ENCODE data around the gene SCFD2. TPM values are rescaled to one million over a fixed set of nuclear protein-coding genes. Genes with fewer than 3 reads are reported as not detected.

SCFD2 gene
- polyA plus RNA-seq, 3 donors = 4.1 to 8.2 (median 8.1) TPM

DNA sequence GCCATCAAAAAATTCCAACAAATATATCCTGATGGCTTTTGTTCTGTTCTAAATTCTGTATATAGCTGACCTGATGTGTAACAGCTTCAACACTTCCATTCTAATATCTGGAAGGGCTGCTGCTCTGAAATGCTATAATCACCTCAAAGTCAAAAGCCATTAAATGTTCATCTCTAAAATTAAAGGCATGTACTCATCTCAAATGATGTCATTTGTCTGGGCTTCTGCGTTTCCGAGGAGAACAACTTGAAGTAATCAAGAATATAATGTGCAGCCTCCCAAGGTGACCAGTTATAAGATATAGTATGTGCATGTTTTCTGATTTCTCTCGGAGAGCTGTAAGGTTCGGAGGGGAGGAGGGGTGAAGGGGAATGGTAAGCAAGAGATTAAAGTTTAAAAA lies 237.6 kb downstream of the SCFD2 start:
- 69 to 76% (median 69%) methylated on average over 4 of the region's 4 CpGs for WGBS, 3 donors

DNA sequence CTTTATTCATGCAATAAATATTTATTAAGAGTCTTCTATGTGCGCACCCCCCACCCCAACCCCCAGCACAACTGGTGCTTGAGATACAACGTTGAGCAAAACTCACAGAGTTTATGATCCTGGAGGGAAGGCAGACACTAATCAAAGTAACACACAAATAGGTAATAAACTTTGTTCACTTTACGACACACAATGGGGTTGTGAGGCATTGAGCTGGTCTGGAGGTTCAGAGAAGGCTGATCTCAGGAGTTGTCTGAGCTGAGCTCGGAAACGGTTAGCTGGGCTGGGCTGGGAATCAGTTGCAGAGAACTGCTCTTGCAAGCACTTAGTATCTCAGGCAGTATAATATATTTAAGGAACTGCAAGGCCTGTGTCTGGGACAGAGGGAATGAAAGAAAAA lies 238.5 kb downstream of the SCFD2 start:
- 84 to 92% (median 91%) methylated on average over 5 of the region's 5 CpGs for WGBS, 3 donors
- H3K27ac ChIP-seq (ENCODE audit: low read depth, low read length) = no peak overlapping the region

More for the DNA sequence above, 237.6 kb downstream of the SCFD2 start:
- H3K27ac ChIP-seq (ENCODE audit: low read depth, low read length) = no peak overlapping the region

DNA sequence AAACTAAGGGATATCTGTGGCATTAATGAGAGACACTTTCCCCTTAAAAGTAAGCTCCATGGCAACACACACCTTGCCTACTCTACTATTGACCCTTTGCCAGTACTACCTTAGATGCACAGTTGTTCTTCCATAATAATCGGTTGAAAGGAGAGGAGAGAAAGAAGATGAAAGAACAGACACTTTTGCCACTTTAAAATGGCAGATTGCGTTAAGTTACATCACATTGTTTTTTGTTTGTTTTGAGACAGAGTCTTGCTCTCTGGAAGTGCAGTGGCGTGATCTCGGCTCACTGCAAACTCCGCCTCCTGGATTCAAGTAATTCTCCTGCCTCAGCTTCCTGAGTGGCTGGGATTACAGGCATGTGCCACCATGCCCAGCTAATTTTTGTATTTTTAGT lies 239.8 kb downstream of the SCFD2 start:
- H3K27ac ChIP-seq (ENCODE audit: low read depth, low read length) = no peak overlapping the region
- WGBS, 3 donors = 95 to 99% (median 98%) methylated on average over 5 of the region's 5 CpGs

DNA sequence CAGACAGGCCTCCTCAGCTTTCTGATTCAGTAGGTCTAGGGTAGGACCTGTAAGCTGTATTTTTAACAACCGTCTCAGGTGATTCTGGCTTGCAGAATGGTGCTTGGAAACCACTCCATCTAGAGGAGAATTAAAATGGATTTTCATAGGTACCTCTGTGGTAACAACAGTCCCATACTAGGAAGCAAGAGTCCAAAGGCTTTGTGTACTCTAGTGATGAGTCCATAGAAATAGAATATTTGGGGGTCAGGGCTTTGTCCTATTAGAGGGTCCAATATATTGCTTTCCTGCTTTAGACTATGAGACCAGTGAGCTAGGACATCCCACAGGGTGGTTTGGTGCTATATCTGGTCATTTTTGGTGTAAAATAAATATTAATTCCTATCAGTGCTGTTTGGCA lies 242.0 kb downstream of the SCFD2 start:
- 90 to 97% (median 92%) methylated on average over 1 of the region's 1 CpG for WGBS, 3 donors
- H3K27ac ChIP-seq (ENCODE audit: low read depth, low read length) = no peak overlapping the region

DNA sequence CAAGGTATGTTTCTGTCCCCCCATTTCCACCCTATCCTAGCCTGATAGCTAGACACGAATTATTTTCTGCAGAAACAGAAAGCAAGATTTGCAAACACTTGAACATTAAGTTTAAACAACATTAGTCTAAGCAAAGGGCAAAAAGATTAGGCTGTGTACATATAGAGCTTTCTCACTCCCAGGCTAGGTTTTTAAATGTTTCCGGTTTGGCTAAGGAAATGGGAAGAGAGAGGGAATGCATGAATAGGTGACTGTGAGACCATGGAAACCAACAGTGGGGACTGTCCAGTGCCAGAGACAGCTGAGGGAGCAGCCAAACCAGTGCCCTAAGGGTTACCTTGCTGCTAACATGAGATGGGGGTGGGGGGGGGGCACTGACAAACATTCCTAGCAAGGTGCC lies 242.7 kb downstream of the SCFD2 start:
- WGBS, 3 donors = 30 to 80% (median 76%) methylated on average over 2 of the region's 2 CpGs
- no peak overlapping the region for H3K27ac ChIP-seq (ENCODE audit: low read depth, low read length)

DNA sequence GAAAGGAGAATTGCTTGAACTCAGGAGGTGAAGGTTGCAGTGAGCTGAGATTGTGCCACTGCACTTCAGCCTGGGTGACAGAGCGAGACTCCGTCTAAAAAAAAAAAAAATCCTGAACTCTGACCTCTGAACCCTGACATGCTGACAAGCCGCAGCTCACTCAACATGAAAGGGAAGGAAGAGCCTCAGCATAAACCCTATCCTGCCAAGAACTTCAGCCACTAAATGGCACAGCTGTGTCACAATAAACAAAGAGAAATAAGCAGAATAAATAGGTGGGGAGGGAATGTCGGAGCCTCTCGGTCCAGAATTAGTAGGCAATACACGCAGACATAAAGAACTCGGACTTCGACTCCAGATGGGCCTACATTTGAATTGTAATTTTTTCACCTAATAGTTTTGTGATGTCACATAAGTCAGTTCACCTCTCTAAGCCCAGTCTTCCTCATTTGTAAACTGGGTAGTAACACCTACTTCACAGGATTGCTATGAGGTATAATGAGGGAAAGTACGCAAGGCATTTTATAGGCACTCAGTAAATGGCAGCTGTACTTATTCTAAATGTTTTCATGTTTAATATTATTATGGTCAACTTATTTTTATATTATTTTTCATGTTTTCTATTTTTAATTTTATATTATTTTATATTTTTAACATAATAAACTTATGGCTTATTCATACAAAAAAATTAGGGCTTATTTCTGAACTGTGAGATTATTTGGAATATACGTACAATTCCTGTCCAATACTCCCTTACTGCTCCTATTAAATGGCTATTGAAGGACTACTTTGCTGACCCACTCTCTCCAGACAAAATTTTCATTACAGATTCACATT lies 243.4 kb downstream of the SCFD2 start:
- no peak overlapping the region for H3K27ac ChIP-seq (ENCODE audit: low read depth, low read length)
- WGBS, 3 donors = 70 to 85% (median 80%) methylated on average over 10 of the region's 10 CpGs

DNA sequence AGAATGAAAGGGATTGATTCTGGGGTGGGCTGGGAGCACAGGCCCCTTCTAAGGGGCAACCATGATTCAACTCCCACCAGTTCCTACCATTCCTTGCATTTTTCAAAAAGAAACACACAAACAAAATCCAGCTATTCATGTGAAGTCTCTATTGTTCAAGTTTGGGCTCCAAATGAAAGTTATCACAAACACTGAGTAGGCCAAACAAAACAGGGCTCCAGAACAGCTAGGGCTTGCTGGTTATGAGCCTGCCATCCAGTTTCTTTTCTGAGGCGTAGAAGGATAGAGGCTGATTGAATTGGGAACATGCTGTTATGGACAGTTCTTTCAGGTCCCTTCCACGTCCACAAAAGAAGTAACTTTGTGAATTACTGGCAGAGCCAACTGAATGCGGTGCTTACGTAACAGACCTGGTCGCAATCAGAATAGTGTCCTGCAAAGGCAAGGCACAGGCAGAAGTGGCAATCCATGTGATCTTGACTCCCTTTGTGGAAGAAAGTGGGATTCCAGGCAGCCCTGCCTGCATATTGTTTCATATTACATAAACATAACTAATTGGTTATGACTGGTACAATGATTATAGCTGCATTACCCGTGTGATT lies 244.5 kb downstream of the SCFD2 start:
- WGBS, 3 donors = 76 to 83% (median 81%) methylated on average over 6 of the region's 6 CpGs
- H3K27ac ChIP-seq (ENCODE audit: low read depth, low read length) = no peak overlapping the region

DNA sequence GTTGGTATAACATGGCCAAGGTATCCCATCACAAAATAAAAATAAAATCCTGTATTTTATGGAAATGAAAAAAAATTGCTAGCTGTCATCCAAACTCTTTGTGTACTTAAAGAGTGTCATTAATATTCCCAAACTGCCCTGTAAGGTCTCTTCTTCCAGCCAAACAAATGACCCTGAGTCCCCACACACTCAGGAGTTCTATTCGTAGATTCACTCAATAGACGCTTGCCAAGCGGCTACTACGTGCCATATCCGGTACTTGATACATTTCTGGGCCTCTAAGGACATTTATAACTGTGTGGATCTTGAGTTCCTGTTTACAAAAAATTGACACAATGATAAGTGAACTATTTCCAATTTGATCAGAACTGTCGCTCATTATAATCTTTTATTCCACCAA lies 245.1 kb downstream of the SCFD2 start:
- WGBS, 3 donors = 58 to 88% (median 66%) methylated on average over 6 of the region's 6 CpGs
- no peak overlapping the region for H3K27ac ChIP-seq (ENCODE audit: low read depth, low read length)

DNA sequence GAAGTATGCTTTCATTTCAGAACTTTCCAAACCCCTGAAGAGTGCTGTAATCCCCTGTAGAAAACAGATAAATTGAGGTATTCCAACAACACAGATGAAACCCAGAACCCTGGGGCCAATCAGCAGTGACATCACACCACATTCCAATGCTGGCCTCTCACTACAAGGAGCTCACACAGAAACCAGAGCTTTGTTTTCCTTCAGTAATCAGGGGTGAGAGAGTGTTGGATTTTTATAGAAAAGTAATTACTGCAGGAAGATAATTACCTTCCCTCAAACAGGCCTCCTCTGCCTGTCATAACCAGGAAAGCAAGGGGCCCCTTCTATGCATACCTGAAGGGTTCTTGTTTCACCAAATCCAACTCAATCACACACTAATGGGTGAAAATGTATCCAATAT lies 246.2 kb downstream of the SCFD2 start:
- no peak overlapping the region for H3K27ac ChIP-seq (ENCODE audit: low read depth, low read length)

DNA sequence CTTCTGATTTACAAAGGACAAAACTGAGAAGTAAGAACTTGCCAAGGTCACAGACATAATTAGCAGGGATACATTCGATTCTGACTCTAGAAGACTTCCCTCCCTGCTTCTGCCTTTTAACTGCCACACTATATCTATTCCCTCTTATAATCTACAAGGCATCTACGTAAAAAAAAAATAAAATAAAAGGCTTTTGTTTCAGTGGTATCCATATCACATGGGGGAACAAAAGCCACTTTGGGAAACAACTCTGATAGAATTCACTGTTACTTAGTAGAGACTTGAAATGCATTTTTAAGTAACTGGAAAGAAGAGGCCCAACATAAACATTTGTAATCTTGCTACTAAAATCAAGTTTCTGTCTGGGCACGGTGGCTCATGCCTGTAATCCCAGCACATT lies 247.2 kb downstream of the SCFD2 start:
- WGBS, 3 donors = 61 to 82% (median 80%) methylated on average over 3 of the region's 3 CpGs
- no peak overlapping the region for H3K27ac ChIP-seq (ENCODE audit: low read depth, low read length)

DNA sequence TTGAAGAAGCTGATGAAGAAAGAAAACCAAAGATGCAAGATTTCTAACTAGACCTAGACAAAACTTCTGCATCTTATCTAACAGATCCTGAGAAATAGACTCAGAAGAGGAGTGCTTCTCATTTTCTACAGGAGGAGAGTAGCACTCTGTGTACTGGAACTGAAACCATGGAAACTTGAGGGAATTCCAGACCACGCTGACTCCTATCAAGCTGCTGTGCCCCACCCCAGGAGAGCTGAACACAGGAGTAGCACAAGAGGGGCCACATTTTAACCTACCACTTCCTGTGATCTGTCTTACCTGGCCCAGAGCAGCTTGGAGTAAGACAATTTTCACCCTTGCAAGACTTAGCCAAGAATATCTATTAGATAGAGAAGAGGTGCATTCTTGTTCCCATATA lies 248.9 kb downstream of the SCFD2 start:
- no peak overlapping the region for H3K27ac ChIP-seq (ENCODE audit: low read depth, low read length)
- WGBS, 3 donors = 54 to 95% (median 58%) methylated on average over 1 of the region's 1 CpG

DNA sequence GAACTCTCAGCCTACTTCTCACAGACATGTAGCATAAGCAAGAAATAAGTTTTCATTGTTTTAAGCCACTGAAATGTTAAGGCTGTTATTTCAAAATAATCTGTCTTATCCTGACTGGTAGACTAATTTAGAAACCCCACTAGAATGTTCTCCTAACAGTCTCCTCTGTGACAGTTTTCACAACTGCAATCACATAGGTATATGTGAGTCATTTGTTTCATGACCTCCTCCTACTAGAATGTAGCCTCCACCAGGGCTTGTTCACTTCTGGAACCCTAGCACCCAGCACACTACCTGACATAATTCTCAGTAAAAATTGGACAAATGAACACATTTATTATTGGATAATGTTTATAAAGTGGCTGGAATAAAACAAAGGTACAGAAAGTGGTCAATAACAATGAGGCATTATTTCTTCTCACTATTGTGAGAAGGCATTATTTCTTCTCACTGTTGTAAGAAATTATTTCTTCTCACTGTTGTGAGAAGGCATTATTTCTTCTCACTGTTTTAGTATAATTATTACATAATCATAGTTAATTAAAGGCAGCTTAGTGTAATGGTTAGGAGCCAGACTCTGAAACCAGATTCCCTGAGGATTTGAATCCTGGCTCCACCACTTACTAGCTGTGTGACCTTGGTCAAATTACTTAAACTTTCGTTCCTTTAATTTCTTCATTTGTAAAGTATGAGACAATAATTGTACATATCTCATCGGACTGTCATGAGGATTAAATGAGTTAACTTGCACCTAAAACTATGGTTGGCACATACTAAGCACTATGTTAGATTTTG lies 252.2 kb downstream of the SCFD2 start:
- H3K27ac ChIP-seq (ENCODE audit: low read depth, low read length) = no peak overlapping the region
- 58 to 71% (median 60%) methylated on average over 2 of the region's 2 CpGs for WGBS, 3 donors

DNA sequence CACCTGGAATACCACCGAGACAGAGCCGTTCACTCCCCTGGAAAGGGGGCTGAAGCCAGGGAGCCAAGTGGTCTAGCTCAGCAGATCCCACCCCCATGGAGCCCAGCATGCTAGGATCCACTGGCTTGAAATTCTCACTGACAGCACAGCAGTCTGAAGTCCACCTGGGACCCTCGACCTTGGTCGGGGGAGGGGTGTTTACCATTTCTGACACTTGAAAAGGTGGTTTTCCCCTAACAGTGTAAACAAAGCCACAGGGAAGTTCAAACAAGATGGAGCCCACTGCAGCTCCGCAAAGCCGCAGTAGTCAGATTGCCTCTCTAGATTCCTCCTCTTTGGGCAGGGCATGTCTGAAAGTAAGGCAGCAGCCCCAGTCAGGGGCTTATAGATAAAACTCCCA lies 260.5 kb downstream of the SCFD2 start:
- H3K27ac ChIP-seq (ENCODE audit: low read depth, low read length) = no peak overlapping the region
- WGBS, 3 donors = 50 to 86% (median 83%) methylated on average over 6 of the region's 6 CpGs

DNA sequence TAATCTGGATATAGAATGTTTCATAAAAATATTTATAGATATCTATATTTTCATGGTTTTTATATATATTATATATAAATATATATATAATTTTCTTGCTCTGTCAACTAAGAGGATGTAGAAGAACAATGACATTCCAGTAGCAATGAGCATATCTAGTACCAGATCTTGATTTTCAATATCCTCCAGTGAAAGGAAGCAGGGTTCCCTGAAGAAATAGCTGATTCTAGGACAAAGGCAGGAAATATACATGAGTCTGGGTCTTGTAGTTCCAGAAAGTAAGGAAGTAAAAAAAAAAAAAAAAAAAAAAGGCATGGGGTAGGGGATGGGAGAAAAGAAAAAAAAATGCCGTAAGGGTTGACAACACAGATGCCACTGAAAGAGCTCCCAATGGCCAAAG lies 262.4 kb downstream of the SCFD2 start:
- WGBS, 3 donors = 75 to 93% (median 86%) methylated on average over 1 of the region's 1 CpG
- no peak overlapping the region for H3K27ac ChIP-seq (ENCODE audit: low read depth, low read length)

DNA sequence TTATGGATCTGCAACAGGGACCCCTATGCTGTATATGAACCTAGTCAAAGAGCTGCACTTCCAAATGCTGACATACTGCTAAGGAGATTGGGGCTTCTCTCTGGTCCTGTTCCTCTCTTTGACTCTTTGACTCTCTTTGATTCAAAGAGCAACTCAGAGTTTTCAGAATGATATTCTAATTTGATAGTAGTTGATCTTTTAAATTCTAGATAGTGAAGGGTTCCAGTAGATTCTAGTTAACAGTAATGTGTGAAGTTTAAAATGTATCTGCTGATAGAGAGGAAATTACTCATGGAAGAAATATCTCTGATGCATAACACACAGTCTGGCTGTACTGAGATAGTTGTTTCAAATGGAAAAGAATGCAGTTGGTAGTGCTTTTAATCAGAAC lies 264.7 kb downstream of the SCFD2 start:
- H3K27ac ChIP-seq (ENCODE audit: low read depth, low read length) = no peak overlapping the region

DNA sequence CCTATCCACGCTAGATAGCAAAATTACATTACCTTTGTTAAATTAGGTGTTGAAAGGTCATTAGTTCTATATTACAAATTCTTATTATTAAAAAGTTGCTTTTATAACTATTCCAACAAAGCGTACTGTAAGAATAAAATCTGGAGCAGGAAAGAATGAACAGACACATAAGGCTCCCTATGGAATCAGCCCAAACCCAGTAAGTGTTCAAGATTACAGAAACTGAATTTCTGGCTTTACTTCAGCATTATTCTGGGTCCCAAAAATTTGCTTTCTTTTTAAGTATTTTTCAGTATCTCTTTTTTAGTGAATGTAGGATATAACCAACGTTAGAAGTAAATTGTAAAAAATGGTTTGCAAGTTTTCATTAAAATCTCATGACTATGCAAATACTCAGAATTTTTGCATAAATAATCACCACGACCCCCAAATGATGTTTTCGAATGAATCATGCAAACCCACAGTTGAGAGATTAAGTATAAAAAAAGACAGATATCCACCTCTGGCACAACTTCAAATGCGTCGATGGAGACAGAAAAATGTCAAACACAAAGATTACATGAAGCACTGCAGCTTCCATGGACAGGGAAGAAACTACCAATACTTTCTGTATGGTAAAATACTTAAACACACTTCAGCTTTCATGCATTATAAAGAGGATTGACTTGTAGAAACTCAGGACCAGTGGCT lies 265.2 kb downstream of the SCFD2 start:
- WGBS, 3 donors = 56 to 85% (median 68%) methylated on average over 7 of the region's 7 CpGs

DNA sequence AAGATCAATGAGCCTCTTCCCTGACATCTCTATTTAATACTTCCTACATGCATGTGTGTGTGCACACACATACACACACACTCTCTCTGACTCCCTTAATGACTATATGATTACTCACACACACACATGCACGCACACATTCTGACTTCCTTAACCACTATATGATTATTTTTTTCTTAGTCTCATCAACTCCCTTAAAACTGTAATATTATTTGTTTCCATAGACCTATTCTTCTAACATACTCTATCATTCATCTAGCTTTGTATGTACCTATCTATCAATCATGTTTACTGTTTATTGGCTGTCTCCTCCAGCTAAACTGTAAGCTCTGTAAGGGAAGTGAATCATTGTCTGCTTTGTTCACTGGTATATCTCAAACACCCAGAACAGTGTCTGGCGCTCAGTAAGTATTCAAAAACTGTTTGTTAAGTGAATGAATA lies 267.2 kb downstream of the SCFD2 start:
- no peak overlapping the region for H3K27ac ChIP-seq (ENCODE audit: low read depth, low read length)
- WGBS, 3 donors = 75 to 97% (median 94%) methylated on average over 2 of the region's 2 CpGs

More for the DNA sequence above, 265.2 kb downstream of the SCFD2 start:
- H3K27ac ChIP-seq (ENCODE audit: low read depth, low read length) = no peak overlapping the region

DNA sequence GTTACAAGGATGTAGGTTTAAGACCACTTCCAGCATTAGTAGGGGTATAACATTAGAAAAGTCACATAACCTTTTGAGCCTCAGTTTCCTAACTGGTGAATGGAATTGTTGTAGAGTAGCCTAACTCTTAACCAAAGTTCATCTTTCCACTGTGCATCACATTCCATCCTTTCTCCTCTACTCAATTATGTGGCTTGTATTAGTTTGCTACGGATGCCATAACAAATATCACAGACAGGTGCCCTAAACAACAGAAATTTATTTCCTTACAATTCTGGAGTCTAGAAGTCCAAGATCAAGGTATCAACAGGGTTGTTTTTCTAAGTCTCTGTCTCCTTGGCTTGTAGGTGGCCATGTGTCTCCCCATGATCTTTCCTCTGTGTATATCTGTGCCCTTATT lies 271.8 kb downstream of the SCFD2 start:
- H3K27ac ChIP-seq (ENCODE audit: low read depth, low read length) = no peak overlapping the region
- 91 to 100% (median 93%) methylated on average over 1 of the region's 1 CpG for WGBS, 3 donors
